Skeletal muscle tissue (tissue), 4 donors: ENCODE results near the gene POLR3K. TPM values are rescaled to one million over a fixed set of nuclear protein-coding genes. Genes with fewer than 3 reads are reported as not detected.
"Not testable (repeated sequence)": the region's sequence is repeated elsewhere in the genome, so short reads cannot be mapped to it uniquely, and the experiment has no call there.

Experiments used
- H3K27ac ChIP-seq: one replicate; pipeline ENCODE4 v1.7.0; 2013; ENCODE audit warnings: mild to moderate bottlenecking, low read depth, low read length, inconsistent platforms
- H3K27me3 ChIP-seq, 3 donors: one replicate each; pipeline ENCODE4 v1.7.0; 2013; ENCODE audit warnings: low read length in 3 of 3; ENCODE audit not compliant: control insufficient read depth in 3 of 3, insufficient read depth in 3 of 3
- H3K36me3 ChIP-seq, 3 donors: one replicate each; pipeline ENCODE4 v1.7.0; 2013; ENCODE audit warnings: low read length in 3 of 3; ENCODE audit not compliant: control insufficient read depth in 3 of 3, insufficient read depth in 3 of 3
- H3K4me1 ChIP-seq, 3 donors: one replicate each; pipeline ENCODE4 v1.7.0; 2013; ENCODE audit warnings: low read length in 3 of 3, mild to moderate bottlenecking in 3 of 3; ENCODE audit not compliant: control insufficient read depth in 3 of 3, insufficient read depth in 3 of 3
- H3K4me3 ChIP-seq, 3 donors: one replicate each; pipeline ENCODE4 v1.7.0; 2013; ENCODE audit warnings: low read length in 3 of 3
- H3K9ac ChIP-seq, 3 donors: one replicate each; pipeline ENCODE4 v1.7.0; 2013; ENCODE audit warnings: low read length in 3 of 3, mild to moderate bottlenecking in 3 of 3, moderate library complexity in 2 of 3, low read depth in 1 of 3
- H3K9me3 ChIP-seq, 3 donors: one replicate each; pipeline ENCODE4 v1.7.0; 2013; ENCODE audit warnings: low read length in 3 of 3; ENCODE audit not compliant: control insufficient read depth in 3 of 3
- total RNA-seq: library from RNA; depleted of rRNA; stranded (reverse); fragments of >200 nt; gene quantifications from one replicate; pipeline ENCODE4 v1.2.3, GENCODE V29; 2014
- donor health status: Osteomylitis.

POLR3K gene
- total RNA-seq, 1 donor from 2014 or later, result 4.2 TPM

- Histone ChIP-seq H3K36me3 (peaks cover 8 to 22% (median 8%) of the 10 kb centered on the region in 3 donors), H3K27ac (no peak overlapping the region), H3K4me3 (no peak overlapping the region), H3K9ac (no peak overlapping the region), H3K4me1 (no peaks in the 10 kb centered on the region), H3K27me3 (no peaks in the 10 kb centered on the region), H3K9me3 (no peaks in the 10 kb centered on the region)
Observed at GRCh38 chr16:45454-45853, 8.0 kb downstream of the POLR3K start.

- peaks cover 8 to 22% (median 8%) of the 10 kb centered on the region in 3 donors for H3K36me3 ChIP-seq
- no peaks in the 10 kb centered on the region for H3K9me3 ChIP-seq
Observed at GRCh38 chr16:44655-45054, 8.8 kb downstream of the POLR3K start.

GRCh38 chr16:43294-43693, 10.1 kb downstream of the POLR3K start:
- no peaks in the 10 kb centered on the region for H3K4me1 ChIP-seq
- no peak overlapping the region for H3K27ac ChIP-seq
- no peaks in the 10 kb centered on the region for H3K9me3 ChIP-seq
- no peak overlapping the region for H3K9ac ChIP-seq
- no peaks in the 10 kb centered on the region for H3K27me3 ChIP-seq
- peaks cover 8 to 21% (median 10%) of the 10 kb centered on the region in 3 donors for H3K36me3 ChIP-seq
- no peak overlapping the region for H3K4me3 ChIP-seq

More at GRCh38 chr16:44655-45054, 8.8 kb downstream of the POLR3K start:
- Histone ChIP-seq H3K27me3 (no peaks in the 10 kb centered on the region), H3K9ac (no peak overlapping the region), H3K4me3 (no peak overlapping the region), H3K4me1 (no peaks in the 10 kb centered on the region), H3K27ac (no peak overlapping the region)

GRCh38 chr16:42691-43090, 10.7 kb downstream of the POLR3K start:
- Histone ChIP-seq H3K27me3 (no peaks in the 10 kb centered on the region), H3K9ac (no peak overlapping the region), H3K27ac (no peak overlapping the region), H3K4me1 (no peaks in the 10 kb centered on the region), H3K36me3 (peaks cover 8 to 18% (median 12%) of the 10 kb centered on the region in 3 donors), H3K9me3 (no peaks in the 10 kb centered on the region), H3K4me3 (no peak overlapping the region)

GRCh38 chr16:42069-42457, 11.3 kb downstream of the POLR3K start:
- H3K9ac ChIP-seq, result no peak overlapping the region
- no peak overlapping the region for H3K27ac ChIP-seq
- no peaks in the 10 kb centered on the region for H3K27me3 ChIP-seq
- peak overlapping the region in 1 of 3 donors; percentile 14 for H3K4me3 ChIP-seq
- H3K36me3 ChIP-seq, result peaks cover 5 to 15% (median 9%) of the 10 kb centered on the region in 3 donors
- no peaks in the 10 kb centered on the region for H3K9me3 ChIP-seq
- H3K4me1 ChIP-seq, result no peaks in the 10 kb centered on the region

- Histone ChIP-seq H3K27ac (no peak overlapping the region), H3K4me1 (no peaks in the 10 kb centered on the region), H3K4me3 (peak overlapping the region in 1 of 3 donors; percentile 14), H3K9ac (no peak overlapping the region), H3K27me3 (no peaks in the 10 kb centered on the region), H3K36me3 (peaks cover 3 to 14% (median 7%) of the 10 kb centered on the region in 3 donors), H3K9me3 (no peaks in the 10 kb centered on the region)
Observed at GRCh38 chr16:41439-42068, 11.9 kb downstream of the POLR3K start.

- Histone ChIP-seq H3K27me3 (no peaks in the 10 kb centered on the region), H3K4me1 (peaks cover 0 to 3% (median 3%) of the 10 kb centered on the region in 3 donors)
Observed at GRCh38 chr16:38941-39892, 14.2 kb downstream of the POLR3K start.

GRCh38 chr16:38206-38605, 15.2 kb downstream of the POLR3K start:
- H3K4me3 ChIP-seq, H3K4me1 ChIP-seq, H3K27ac ChIP-seq, H3K27me3 ChIP-seq, H3K36me3 ChIP-seq, H3K9ac ChIP-seq, H3K9me3 ChIP-seq: not testable (repeated sequence)

More at GRCh38 chr16:38941-39892, 14.2 kb downstream of the POLR3K start:
- H3K27ac ChIP-seq, result no peak overlapping the region
- H3K36me3 ChIP-seq, result peaks cover 0 to 3% (median 0%) of the 10 kb centered on the region in 3 donors
- no peak overlapping the region for H3K9ac ChIP-seq
- no peak overlapping the region for H3K4me3 ChIP-seq
- no peaks in the 10 kb centered on the region for H3K9me3 ChIP-seq

GRCh38 chr16:37511-37910, 15.9 kb downstream of the POLR3K start:
- H3K27ac ChIP-seq, result no peak overlapping the region
- no peaks in the 10 kb centered on the region for H3K27me3 ChIP-seq
- no peak overlapping the region for H3K9ac ChIP-seq
- H3K4me1 ChIP-seq, result peaks cover 0 to 3% (median 3%) of the 10 kb centered on the region in 3 donors
- H3K4me3 ChIP-seq, result no peak overlapping the region
- H3K9me3 ChIP-seq, result no peaks in the 10 kb centered on the region
- peaks cover 0 to 3% (median 0%) of the 10 kb centered on the region in 3 donors for H3K36me3 ChIP-seq
